H1 (cell line): ENCODE measurements around the gene CCDC63. TPM values are rescaled to one million over a fixed set of nuclear protein-coding genes. Genes with fewer than 3 reads are reported as not detected.

ENCODE experiments used
- CBX8 ChIP-seq: fragments of 300-800, 300-1000 bp; sonication (generic); IDR thresholded peaks from 2 replicates; pipeline ENCODE4 v1.7.1; 2016; ENCODE audit warnings: low read depth, low read length, borderline replicate concordance
- GTF2F1 ChIP-seq: IDR thresholded peaks from 2 replicates; pipeline ENCODE4 v1.6.1; 2012; ENCODE audit warnings: low read depth, low read length, improper control_type of control experiment, borderline replicate concordance
- RBBP5 ChIP-seq: IDR thresholded peaks from 2 replicates; pipeline ENCODE4 v1.7.1; 2012; ENCODE audit warnings: low read depth, mild to moderate bottlenecking, inconsistent platforms, low read length, moderate library complexity, borderline replicate concordance
- TAF7 ChIP-seq: optimal IDR thresholded peaks from 2 replicates; pipeline ENCODE3; 2011; ENCODE audit warnings: low read depth, mild to moderate bottlenecking, inconsistent platforms, low read length, moderate library complexity, borderline replicate concordance
- polyA plus RNA-seq, 7 experiments: library from polyadenylated mRNA; depleted of rRNA in 3 of 7; stranded (reverse) in 5 of 7; unstranded in 2 of 7; fragments of >200 nt in 5 of 7; fragments of 200-250 nt in 2 of 7; gene quantifications; 1 replicate in 5 of 7; 2 replicates in 1 of 7; 4 replicates in 1 of 7; pipeline versions ENCODE4 v1.2.1 to v1.2.3, GENCODE V29; 2011 to 2013; ENCODE audit warnings: missing spikeins in 2 of 7, mixed read lengths in 2 of 7
- total RNA-seq: library from RNA; stranded (reverse); fragmentation: NEBNext Ultra II Directional; extraction: Animal tissue kit (Norgen Biotek cat#: 25700); gene quantifications from 2 replicates; pipeline ENCODE4 v1.2.1, GENCODE V29; 2021
- TF ChIP-seq, protein P1 (sequence below): IDR thresholded peaks from 2 replicates; pipeline ENCODE4 v1.6.1; 2011; ENCODE audit warnings: low read length, improper control_type of control experiment
- TF ChIP-seq, protein P2 (sequence below), 3 experiments: IDR thresholded peaks; 1 replicate in 2 of 3; 2 replicates in 1 of 3; pipeline versions ENCODE4 v1.5.1 to v1.6.1; 2011; ENCODE audit warnings: low read length in 3 of 3, mild to moderate bottlenecking in 3 of 3, inconsistent platforms in 2 of 3, low read depth in 1 of 3, moderate library complexity in 1 of 3; ENCODE audit not compliant: insufficient read depth in 1 of 3; ENCODE audit errors: control extremely low read depth in 1 of 3

CCDC63 gene
- total and polyA plus RNA-seq, 2 of the 8 experiments (the other 6 are each of a cell fraction or from before 2014, with no cell fraction given): 0.42 to 0.93 TPM

DNA sequence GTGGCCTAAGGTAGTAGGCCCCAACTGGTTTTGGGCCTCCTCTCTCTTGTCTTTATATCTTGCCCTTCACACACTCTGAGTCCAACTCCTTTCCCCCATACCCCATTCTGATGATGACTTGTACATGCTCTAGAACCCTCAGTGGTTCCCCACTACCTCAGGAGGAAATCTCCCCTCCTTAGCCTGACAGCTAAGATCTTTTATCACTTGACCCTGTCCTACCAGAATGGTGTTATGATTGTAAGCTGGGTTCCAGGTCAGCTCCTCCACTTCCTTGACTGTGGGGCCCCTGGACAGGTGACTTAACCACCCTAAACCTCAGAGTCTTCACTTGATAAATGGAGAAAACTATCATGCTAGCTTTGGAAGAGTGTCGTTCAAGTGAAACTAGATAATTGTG lies 83.0 kb downstream of the CCDC63 start (continued):
- TF ChIP-seq GTF2F1 (no peak), CBX8 (no peak), TAF7 (no peak), RBBP5 (no peak)
- TF ChIP-seq, protein P1, sequence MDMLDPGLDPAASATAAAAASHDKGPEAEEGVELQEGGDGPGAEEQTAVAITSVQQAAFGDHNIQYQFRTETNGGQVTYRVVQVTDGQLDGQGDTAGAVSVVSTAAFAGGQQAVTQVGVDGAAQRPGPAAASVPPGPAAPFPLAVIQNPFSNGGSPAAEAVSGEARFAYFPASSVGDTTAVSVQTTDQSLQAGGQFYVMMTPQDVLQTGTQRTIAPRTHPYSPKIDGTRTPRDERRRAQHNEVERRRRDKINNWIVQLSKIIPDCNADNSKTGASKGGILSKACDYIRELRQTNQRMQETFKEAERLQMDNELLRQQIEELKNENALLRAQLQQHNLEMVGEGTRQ: no peak
- TF ChIP-seq, protein P2, sequence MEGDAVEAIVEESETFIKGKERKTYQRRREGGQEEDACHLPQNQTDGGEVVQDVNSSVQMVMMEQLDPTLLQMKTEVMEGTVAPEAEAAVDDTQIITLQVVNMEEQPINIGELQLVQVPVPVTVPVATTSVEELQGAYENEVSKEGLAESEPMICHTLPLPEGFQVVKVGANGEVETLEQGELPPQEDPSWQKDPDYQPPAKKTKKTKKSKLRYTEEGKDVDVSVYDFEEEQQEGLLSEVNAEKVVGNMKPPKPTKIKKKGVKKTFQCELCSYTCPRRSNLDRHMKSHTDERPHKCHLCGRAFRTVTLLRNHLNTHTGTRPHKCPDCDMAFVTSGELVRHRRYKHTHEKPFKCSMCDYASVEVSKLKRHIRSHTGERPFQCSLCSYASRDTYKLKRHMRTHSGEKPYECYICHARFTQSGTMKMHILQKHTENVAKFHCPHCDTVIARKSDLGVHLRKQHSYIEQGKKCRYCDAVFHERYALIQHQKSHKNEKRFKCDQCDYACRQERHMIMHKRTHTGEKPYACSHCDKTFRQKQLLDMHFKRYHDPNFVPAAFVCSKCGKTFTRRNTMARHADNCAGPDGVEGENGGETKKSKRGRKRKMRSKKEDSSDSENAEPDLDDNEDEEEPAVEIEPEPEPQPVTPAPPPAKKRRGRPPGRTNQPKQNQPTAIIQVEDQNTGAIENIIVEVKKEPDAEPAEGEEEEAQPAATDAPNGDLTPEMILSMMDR (IDR thresholded peaks at IDR 0.05; ENCODE audit: control extremely low read depth in 1 of 3, insufficient read depth in 1 of 3, low read depth in 1 of 3, low read length in 3 of 3): no peak
- TF ChIP-seq, all 59 proteins: peak for 0
